ENCODE data around the gene RABEP1. TPM values are rescaled to one million over a fixed set of nuclear protein-coding genes. Genes with fewer than 3 reads are reported as not detected.

RABEP1 gene
- total and polyA plus RNA-seq, 2 experiments from 2014 or later = 37.0 to 88.1 TPM

DNA sequence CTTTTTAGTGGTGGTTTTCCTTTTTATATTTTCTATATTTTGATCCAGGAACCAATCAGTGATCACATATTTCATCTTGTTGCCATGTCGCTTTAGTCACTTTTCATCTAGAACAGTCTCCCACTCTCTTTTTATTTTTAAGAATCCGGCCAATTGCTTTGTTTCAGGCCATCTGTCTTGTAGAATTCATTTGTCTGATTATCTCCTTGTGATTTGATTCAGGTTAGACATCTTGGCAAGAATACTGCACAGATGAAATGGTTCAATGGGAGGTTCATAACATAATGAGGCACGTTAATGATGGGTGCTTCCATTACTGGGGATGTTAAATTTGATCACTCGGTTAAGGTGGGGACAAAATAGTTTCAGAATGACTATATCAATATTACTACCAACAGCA is 88.3 kb downstream of the RABEP1 start:
- TF ChIP-seq, protein P1, sequence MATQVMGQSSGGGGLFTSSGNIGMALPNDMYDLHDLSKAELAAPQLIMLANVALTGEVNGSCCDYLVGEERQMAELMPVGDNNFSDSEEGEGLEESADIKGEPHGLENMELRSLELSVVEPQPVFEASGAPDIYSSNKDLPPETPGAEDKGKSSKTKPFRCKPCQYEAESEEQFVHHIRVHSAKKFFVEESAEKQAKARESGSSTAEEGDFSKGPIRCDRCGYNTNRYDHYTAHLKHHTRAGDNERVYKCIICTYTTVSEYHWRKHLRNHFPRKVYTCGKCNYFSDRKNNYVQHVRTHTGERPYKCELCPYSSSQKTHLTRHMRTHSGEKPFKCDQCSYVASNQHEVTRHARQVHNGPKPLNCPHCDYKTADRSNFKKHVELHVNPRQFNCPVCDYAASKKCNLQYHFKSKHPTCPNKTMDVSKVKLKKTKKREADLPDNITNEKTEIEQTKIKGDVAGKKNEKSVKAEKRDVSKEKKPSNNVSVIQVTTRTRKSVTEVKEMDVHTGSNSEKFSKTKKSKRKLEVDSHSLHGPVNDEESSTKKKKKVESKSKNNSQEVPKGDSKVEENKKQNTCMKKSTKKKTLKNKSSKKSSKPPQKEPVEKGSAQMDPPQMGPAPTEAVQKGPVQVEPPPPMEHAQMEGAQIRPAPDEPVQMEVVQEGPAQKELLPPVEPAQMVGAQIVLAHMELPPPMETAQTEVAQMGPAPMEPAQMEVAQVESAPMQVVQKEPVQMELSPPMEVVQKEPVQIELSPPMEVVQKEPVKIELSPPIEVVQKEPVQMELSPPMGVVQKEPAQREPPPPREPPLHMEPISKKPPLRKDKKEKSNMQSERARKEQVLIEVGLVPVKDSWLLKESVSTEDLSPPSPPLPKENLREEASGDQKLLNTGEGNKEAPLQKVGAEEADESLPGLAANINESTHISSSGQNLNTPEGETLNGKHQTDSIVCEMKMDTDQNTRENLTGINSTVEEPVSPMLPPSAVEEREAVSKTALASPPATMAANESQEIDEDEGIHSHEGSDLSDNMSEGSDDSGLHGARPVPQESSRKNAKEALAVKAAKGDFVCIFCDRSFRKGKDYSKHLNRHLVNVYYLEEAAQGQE (IDR thresholded peaks at IDR 0.05; ENCODE audit: unreplicated experiment) = no peak
- TF ChIP-seq, protein P2, sequence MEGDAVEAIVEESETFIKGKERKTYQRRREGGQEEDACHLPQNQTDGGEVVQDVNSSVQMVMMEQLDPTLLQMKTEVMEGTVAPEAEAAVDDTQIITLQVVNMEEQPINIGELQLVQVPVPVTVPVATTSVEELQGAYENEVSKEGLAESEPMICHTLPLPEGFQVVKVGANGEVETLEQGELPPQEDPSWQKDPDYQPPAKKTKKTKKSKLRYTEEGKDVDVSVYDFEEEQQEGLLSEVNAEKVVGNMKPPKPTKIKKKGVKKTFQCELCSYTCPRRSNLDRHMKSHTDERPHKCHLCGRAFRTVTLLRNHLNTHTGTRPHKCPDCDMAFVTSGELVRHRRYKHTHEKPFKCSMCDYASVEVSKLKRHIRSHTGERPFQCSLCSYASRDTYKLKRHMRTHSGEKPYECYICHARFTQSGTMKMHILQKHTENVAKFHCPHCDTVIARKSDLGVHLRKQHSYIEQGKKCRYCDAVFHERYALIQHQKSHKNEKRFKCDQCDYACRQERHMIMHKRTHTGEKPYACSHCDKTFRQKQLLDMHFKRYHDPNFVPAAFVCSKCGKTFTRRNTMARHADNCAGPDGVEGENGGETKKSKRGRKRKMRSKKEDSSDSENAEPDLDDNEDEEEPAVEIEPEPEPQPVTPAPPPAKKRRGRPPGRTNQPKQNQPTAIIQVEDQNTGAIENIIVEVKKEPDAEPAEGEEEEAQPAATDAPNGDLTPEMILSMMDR (conservative IDR thresholded peaks at IDR 0.05; ENCODE audit: low read depth in 2 of 2) = no peak
- TF ChIP-seq EZH2 (IDR thresholded peaks at IDR 0.05; ENCODE audit: low read depth, unreplicated experiment) = no peak
- no peak for TF ChIP-seq NANOG (IDR thresholded peaks at IDR 0.05; ENCODE audit: borderline replicate concordance)
- no peak for TF ChIP-seq ZNF462 (CRISPR knock-in tag; IDR thresholded peaks at IDR 0.05)
- TF ChIP-seq POLR2AphosphoS5 (IDR thresholded peaks at IDR 0.05; ENCODE audit: low read depth) = no peak
- TF ChIP-seq STAT1 (IDR thresholded peaks at IDR 0.05; ENCODE audit: unreplicated experiment) = no peak
- TF ChIP-seq JUNB (IDR thresholded peaks at IDR 0.05; ENCODE audit: unreplicated experiment) = no peak
- TF ChIP-seq ZNF114 (CRISPR knock-in tag; IDR thresholded peaks at IDR 0.05) = no peak
- TF ChIP-seq EZH2phosphoT487 (IDR thresholded peaks at IDR 0.05; ENCODE audit: unreplicated experiment) = no peak
- TF ChIP-seq, protein P3, sequence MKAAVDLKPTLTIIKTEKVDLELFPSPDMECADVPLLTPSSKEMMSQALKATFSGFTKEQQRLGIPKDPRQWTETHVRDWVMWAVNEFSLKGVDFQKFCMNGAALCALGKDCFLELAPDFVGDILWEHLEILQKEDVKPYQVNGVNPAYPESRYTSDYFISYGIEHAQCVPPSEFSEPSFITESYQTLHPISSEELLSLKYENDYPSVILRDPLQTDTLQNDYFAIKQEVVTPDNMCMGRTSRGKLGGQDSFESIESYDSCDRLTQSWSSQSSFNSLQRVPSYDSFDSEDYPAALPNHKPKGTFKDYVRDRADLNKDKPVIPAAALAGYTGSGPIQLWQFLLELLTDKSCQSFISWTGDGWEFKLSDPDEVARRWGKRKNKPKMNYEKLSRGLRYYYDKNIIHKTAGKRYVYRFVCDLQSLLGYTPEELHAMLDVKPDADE (IDR thresholded peaks at IDR 0.05) = no peak
- TF ChIP-seq ZNF331 (CRISPR knock-in tag; IDR thresholded peaks at IDR 0.05; ENCODE audit: low read depth) = no peak
- TF ChIP-seq CREB1 (CRISPR knock-in tag; IDR thresholded peaks at IDR 0.05; ENCODE audit: low read depth) = no peak
- peaks cover 20% of the 10 kb centered on the region for H3K36me3 ChIP-seq (ENCODE audit: insufficient read depth)
- H3F3A ChIP-seq (replicated peaks; ENCODE audit: low read depth) = no peaks in the 10 kb centered on the region
- no peak overlapping the region for H3K4me3 ChIP-seq
- no peaks in the 10 kb centered on the region for H3K27me3 ChIP-seq (ENCODE audit: insufficient read depth)
- peaks cover 46% of the 10 kb centered on the region for H3K36me3 Mint-ChIP-seq (ENCODE audit: low read depth)
- no peak overlapping the region for H3K27ac Mint-ChIP-seq
- H3K9me2 ChIP-seq (ENCODE audit: insufficient read depth) = no peaks in the 10 kb centered on the region; the same call in 1 of the 2 replicates
- DNase-seq (ENCODE audit: low spot score) (no peak), ATAC-seq (no peak)
- H3K4me1 ChIP-seq (ENCODE audit: insufficient read depth) = no peaks in the 10 kb centered on the region
- H3K27ac ChIP-seq (ENCODE audit: low read depth) = no peak overlapping the region
- H3K27me3 Mint-ChIP-seq (ENCODE audit: insufficient read depth, low read depth, poor library complexity) = peaks cover 5% of the 10 kb centered on the region
- no peaks in the 10 kb centered on the region for H3K79me2 ChIP-seq (replicated peaks; ENCODE audit: insufficient read depth)
- H2AFZ ChIP-seq = no peak overlapping the region
- H3K4me1 Mint-ChIP-seq = peaks cover 3% of the 10 kb centered on the region; the same call in 1 of the 3 replicates
- H3K4me3 Mint-ChIP-seq = no peak overlapping the region
- H4K20me1 ChIP-seq (replicated peaks; ENCODE audit: insufficient read depth) = no peaks in the 10 kb centered on the region
- H3K4me2 ChIP-seq = no peak overlapping the region
- H3K9me3 Mint-ChIP-seq = no peaks in the 10 kb centered on the region

Measured in GM23338 (cell line).